NCI-H526 treated with DMSO at 0.1 percent for 48 hours (cell line): ENCODE measurements around the gene F2R.
"Not testable (repeated sequence)": the region's sequence is repeated elsewhere in the genome, so short reads cannot be mapped to it uniquely, and the experiment has no call there.

Experiments
- DNase-seq: peaks from one replicate; lab custom pipeline; 2025; lab: John Stamatoyannopoulos, UW

F2R gene

DNA sequence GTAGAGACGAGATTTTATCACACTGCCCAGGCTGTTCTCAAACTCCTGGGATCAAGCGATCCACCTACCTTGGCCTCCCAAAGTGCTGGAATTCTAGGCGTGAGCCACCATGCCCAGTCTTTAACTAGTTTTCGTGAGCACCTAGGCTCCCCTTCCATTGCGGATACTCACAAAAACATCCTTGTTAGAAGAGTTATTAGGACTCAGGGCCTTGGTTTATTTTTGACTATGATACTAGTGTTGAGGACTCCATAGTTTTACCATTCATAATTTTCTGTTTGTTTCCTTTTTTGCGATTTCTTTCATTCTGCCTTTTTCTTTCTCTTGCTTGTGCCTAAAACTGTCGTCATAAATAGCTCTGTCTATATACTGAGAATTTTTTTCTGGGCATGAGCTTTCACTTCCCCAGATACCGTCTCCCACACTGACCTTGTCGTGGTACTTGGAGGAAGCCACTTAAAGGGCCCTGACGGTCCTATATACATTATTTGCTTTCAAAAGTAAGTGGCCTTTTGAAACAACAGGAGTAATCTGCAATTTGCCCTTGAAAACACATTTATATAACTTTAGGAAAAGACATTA lies 5.2 kb downstream of the F2R start:
- no peak for DNase-seq

DNA sequence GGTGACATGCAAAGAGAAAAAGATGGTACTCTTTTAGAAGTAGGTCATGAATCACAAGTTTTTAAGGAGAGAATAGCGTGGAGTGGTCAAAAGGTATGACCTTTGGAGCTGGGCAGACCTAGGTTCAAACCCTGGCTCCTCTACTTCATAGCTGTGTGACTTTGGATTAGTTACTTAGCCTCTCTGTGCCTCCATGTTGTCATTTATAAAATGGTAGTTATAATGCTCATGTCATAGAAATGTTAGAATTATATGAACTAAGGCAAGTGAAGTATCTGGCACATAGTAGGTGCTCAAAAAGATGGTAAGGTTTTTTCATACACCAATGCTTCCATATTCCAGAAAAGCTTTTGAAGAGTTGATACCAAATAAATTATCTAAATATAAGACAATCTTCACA lies 7.3 kb downstream of the F2R start:
- DNase-seq = no peak

DNA sequence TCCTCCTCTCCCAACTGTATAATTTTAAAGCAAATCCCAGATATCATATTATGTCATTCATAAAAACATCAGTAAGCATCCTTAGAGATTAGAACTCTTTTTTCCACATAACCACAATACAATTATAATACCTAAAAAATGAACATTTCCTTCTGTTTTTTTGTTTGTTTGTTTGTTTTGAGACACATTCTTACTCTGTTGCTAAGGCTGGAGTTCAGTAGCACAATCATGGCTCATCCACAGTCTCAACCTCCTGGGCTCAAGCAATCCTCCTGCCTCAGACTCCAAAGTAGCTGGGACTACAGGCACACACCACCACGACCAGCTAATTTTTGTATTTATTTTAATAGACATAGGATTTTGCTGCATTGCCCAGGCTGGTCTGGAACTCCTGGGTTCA lies 8.0 kb downstream of the F2R start:
- no peak for DNase-seq

DNA sequence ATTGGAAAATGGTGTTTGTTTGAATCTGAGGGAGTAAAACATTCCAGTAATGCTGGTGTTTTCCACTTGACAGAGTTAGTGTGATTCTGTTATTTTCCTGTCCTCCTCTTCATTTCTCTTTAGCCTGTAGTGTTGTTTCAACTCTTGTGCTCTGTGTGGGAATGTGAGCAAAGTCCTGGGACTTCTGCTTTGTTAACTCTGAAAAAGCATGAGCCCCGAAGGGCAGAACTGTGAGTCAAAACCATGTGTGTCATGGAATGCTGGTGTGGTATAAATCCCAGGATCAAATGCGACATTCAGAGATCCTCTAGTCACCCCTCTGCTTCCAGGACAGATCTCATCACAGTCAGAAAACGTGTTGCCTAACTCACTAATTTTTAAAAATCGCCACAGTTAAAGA lies 8.9 kb downstream of the F2R start:
- no peak for DNase-seq

DNA sequence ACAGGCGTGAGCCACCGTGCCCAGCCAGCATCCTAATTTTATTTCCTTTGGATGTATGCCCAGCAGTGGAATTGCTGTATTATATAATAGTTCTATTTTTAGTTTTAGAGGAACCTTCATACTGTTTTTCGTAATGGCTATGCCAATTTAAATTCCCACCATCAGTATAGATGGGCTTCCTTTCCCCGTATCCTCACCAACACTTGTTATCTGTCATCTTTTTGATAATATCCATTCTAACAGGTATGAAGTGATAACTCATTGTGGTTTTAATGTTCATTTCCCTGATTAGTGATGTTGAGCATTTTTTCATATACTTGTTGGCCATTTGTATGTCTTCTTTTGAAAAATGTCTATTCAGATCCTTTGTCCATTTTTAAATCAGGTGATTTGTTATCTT lies 13.0 kb downstream of the F2R start:
- no peak for DNase-seq

DNA sequence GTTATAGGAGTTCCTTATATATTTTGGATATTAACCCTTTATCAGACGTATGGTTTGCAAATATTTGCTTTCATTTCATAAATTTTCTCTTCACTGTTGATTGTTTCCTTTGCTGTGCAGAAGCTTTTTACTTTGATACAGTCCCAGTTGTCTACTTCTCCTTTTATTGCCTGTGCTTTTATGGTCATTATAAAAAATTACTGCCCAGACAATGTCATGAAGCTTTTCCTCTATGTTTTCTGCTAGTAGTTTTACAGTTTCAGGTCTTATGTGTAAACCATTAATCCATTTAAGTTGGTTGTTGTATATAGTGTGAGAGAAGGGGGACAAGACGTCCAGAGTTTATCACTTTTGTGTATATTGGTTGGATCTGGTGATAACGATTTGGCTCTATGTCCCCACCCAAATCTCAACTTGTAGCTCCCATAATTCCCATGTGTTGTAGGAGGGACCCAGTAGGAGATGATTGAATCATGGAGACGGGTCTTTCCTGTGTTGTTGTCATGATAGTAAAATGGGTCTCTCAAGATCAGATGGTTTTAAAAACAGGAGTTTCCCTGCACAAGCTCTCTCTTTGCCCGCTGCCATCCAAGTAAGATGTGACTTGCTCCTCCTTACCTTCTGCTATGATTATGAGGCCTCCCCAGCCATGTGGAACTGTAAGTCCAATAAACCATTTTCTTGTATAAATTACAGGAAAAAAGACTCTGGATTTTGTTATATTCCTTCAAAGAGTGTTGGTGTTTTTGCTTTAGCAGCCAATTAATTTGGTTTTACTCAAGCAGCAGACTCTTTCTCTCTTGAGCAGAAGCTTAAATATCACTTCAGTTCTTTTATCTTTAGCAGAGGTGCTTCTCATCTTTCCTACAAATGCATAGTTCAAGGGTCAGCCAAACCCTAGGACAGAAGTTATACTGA lies 13.7 kb downstream of the F2R start:
- no peak for DNase-seq

DNA sequence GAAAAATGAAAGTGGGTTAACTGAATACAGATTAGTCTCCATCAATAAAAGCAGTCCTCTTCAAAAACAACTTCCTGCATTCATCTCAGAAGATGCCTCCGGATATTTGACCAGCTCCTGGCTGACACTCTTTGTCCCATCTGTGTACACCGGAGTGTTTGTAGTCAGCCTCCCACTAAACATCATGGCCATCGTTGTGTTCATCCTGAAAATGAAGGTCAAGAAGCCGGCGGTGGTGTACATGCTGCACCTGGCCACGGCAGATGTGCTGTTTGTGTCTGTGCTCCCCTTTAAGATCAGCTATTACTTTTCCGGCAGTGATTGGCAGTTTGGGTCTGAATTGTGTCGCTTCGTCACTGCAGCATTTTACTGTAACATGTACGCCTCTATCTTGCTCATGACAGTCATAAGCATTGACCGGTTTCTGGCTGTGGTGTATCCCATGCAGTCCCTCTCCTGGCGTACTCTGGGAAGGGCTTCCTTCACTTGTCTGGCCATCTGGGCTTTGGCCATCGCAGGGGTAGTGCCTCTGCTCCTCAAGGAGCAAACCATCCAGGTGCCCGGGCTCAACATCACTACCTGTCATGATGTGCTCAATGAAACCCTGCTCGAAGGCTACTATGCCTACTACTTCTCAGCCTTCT lies 16.6 kb downstream of the F2R start:
- no peak for DNase-seq

DNA sequence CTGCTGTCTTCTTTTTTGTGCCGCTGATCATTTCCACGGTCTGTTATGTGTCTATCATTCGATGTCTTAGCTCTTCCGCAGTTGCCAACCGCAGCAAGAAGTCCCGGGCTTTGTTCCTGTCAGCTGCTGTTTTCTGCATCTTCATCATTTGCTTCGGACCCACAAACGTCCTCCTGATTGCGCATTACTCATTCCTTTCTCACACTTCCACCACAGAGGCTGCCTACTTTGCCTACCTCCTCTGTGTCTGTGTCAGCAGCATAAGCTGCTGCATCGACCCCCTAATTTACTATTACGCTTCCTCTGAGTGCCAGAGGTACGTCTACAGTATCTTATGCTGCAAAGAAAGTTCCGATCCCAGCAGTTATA lies 17.1 kb downstream of the F2R start:
- no peak for DNase-seq

DNA sequence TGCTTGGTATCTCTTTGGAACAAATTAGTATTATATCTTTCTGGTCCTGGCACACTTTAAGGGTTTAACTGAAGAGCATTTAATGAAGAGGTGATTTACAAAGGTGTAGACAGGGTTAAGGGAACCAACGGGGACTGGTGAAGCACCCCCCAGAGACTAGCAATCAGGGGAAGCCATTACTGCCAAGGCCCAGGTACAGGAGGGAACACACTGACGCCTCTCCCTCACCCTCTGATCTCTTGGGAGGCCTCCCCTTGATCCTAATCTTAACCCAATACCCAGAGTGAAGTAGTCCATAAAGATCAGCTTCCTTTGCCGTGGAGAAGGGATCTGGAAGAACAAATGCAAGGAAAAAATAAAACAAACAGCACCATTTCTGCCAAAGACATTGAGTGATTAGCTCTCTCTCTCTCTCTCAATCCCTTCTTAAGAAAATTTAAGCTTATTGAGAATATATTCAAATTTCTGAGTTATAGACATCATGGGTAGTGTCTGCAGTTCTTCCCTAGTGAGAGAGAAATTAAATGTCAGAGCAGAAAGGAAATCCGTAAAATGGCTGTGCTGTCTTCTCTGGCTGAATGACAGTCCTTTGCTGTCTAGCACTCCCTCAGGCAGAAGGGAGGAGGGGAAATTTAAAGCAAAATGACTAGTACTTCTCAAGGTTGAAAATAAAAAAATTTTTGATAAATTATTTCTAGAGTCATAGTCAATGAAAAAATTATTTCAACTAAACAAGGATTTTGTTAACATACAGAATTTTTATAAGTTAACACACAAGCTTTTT lies 20.0 kb downstream of the F2R start:
- no peak for DNase-seq

DNA sequence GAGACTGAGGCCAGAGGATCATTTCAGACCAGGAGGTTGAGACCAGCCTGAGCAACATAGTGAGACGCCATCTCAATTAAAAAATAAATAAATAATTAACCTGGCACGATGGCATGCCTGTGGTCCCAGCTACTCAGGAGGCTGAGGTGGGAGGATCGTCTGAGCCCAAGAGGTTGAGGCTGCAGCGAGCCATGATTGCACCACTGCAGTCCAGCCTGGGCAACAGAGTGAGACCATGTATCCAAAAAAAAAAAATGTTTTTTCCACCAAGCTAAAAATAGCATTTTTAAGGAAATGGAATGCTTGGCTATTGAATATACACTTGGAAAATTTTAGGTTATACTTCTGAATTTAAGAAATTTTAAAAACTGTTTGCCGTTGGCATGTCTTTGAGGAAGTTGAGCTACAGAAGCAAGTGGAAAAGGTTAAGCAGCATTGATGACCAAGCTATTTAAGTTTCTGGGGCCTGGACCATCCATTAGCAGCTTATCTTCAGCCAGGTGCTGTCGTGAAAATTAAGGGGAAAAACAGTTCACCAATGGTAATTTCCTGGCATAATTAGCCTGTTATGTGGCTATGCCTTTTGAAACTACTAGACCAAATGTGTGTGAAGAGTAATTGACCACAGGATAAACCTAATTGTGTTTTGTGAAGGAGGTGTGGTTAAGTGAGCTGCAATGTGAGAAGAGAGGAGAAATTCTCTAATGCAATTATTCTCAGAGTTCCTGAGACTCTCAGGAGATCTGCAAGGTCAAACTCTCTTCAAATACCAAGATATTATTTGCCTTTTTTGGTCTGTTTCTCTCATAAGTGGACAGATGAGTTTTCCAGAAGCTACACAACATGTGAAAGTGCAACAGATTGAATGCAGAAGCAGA lies 21.0 kb downstream of the F2R start:
- DNase-seq = no peak

DNA sequence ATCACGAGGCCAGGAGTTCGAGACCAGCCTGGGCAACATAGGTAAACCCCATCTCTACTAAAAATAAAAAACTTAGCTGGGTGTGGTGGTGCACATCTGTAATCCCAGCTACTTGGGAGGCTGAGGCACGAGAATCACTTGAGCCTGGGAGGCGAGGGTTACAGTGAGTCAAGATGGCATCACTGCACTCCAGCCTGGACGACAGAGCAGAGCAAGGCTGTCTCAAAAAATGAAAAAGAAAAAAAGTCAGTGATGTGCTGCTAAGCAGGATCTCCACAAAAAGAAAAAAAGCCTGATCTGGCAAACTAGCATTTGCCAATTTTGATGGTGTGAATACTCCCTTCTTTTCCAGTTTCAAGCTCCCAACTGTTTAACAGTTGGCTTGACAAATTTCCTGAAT lies 21.9 kb downstream of the F2R start:
- no peak for DNase-seq

DNA sequence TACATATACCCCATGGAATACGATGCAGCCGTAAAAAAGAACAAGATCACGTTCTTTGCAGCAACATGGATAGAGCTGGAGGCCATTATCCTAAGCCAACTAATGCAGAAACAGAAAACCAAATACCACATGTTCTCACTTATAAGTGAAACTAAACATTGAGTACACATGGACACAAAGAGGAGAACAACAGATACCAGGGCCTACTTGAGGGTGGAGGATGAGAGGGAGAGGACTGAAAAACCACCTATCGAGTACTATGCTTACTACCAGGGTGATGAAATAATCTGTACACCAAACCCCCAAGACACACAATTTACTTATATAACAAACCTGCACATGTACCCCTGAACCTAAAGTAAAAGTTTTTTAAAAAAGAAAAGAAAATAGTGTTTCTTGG lies 25.6 kb downstream of the F2R start:
- not testable (repeated sequence) for DNase-seq

DNA sequence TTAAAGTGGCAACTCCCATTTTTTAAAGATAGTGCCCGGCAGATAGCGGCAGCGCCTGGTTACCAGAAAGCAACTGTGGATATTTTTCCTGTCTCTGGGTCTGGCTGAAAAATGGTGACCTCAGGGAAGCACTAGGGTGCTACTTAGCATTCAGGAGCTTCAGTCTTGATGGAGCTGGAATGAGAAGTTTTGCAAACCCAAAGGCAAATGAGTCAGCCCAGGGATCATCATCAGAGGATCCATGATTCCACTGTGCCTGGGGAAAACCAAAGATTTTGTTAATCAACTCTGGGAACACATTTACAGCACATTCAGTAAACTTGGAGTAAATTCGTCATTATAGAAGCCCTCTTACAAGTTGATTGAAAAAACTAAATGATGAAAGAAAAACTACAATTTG lies 26.7 kb downstream of the F2R start:
- no peak for DNase-seq

DNA sequence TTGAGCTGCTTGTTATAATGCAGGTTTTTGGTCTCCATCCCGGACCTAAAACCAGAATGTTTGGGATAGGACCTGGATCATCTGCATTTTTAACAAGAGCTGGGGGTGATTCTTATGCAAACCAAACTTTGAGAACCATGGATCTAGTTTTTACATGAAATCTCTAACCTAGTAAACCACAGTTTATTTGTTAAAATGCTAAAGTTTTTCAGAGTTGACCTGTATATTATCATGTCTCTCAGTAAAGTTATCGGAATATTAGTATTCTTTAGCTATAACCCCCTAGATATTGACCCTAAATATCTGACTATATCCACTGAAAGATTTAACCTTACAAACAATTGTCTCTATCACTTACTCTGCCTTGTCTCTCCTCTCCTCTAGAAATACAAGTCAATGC lies 28.7 kb downstream of the F2R start:
- no peak for DNase-seq

DNA sequence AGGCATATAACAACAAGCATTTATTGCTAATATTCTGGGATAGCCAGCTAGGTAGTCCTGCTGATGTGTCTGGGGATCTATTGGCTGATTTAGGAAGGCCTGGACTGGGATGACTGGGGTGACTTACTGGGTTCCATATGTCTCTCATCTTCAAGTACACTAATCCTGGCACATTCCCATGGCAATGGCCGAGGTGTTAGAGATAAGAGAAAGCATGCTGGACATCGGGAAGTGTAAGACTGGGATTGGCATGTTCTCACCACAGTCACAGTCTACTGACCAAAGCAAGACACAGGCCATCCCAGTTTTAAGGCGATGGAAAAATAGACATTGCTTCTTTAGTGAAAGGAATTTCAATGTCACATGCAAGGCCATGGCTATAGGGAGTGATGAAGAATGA lies 29.7 kb downstream of the F2R start:
- DNase-seq = no peak

DNA sequence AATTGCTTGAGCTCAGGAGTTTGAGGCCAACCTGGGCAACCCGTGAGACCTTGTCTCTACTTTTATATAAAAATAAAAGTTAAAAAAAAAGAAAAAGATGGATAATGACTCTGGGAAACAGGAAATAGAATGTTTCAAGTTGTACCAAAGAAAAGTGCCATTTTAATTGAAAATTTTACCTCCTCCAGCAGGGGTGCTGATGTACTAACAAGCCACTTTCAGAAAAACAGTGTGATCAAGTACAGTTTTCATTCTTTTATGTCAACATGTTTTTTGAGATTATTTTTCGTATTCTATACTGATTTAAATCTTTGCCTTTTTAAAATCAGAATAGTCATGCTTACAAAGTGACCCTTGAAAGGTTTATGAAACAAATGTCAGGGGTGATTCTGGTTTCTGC lies 30.8 kb downstream of the F2R start:
- DNase-seq = no peak

DNA sequence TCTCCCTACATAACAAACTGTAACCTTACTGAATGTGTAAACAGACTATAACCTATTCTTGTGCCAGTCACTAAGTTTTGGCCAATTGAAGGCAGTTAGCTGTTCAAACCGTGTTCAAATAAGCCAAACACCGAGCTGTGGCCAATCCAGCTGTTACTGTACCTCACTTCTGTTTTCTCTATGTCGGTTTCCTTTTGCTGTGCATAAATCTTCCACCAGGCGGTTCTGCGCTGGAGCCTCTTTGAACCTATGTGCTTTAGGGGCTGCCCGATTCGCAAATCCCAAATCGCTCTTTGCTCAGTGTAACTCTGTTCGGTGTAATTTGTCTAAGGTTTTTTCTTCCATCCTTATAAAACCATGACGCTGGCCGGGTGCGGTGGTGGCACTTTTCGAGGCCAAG lies 31.8 kb downstream of the F2R start:
- DNase-seq = no peak

DNA sequence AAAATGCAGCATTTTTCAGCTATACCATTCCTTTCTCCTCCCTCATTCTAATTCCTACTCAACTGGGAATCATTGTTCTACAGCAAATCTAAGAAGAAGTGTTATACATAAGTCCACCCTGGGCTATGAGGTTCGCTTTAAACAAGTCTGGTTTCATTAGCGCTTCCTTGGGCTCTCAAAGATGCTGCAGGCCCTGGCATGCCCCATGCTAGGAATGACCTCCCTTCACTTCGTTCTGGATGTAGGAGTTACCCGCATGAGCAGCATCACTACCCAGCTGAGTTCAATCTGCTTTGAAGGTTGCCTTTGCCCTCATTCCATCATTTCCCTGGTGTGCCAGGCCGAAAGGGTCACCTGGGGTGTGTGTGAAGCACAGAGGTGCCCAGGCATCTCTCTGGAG lies 35.4 kb downstream of the F2R start:
- DNase-seq = no peak

DNA sequence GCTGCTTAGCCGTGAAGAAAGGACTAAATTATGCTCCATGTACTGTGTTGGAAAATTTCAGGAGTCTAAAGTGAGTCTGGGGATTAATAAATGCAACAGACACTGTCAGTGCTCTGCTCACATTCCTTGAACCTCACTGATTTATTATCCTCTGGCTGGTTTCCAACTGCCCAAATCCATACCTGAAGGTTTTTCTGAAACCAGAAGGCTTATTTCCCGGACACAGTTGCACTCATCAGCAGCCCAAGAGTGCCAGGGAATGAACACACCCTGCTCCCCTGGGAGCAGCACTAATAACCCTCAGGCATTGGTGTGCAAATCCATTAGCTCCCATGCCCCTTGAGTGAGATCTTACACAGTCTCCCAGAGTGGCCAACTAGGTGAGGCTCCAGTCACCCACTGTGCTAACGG lies 38.7 kb downstream of the F2R start:
- no peak for DNase-seq

DNA sequence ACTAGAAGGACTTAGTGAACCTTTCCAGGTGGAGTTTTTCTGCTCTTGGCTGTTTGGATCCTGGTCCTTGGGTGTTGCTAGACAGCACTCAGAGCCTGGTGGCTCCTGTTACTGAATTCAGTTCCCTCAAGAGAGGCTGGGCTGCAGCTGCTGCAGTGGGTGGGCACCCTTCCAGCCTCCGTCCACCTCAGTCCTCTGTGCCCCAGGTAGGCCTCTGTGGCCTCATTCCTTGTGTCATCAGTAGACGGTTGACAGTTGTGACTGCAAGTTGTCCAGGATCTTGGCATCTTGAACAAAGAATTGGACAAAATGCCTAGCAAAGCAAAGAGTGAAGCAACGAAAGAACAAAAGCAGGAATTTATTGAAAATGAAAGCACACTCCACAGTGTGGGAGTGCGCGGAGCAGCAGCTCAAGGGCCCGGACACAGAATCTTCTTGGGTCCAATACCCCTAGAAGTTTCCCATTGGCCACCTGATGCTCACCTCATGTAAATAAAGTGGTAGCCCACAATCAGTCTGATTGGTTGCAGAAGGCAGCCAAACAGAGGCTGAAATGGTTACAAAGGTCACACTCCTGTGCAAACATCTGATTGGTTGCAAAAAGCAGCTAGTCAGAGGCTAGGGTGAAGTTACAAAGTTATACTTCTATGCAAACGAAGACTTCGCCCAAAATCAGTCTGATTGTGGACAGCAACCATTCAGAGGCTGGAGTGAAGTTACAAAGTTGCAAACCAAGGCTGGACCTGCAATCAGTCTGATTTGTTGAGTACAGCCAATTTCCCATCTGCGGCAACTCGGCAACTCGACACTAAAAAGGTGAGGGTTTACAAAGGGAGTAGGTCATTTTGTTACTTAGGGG lies 40.1 kb downstream of the F2R start:
- no peak for DNase-seq

DNA sequence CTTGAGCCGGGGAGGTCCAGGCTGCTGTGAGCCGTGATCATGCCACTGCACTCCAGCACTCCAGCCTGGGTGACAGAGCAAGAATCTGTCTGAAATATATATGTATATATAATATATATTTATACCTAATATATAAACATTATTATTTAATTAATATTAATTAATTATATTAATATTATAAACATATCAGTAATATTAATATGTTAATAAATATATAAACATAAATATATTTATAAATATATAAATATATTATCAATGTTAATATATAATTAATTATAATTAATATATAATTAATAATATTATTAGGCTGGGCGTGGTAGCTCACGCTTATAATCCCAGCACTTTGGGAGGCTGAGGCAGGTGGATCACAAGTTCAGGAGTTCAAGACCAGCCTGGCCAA lies 41.1 kb downstream of the F2R start:
- DNase-seq = no peak
